Measurements from ENCODE around the gene MAP3K5.

MAP3K5 gene

GRCh38 chr6:136553166-136553787, 239.0 kb downstream of the MAP3K5 start:
- no peak for DNase-seq

DNA sequence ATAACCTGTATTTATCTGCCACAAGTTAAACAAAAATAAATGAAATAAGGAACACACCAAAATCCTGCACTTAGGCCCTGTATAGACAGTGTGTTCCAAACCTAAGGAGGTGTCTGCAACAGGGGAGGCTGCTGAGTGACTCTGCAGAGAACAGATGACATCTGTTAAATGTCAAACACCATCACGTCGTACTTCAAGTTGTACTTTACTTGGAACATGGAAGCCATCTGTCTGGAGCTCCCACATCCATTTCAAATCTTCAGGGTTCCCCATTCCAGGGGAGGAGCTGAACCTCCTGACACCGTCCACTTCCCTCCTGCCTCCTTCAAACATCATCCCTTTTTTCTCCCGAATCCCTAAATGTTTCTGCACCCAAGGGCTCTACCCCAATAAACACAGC, 240.2 kb downstream of the MAP3K5 start:
- no peak for DNase-seq

DNA sequence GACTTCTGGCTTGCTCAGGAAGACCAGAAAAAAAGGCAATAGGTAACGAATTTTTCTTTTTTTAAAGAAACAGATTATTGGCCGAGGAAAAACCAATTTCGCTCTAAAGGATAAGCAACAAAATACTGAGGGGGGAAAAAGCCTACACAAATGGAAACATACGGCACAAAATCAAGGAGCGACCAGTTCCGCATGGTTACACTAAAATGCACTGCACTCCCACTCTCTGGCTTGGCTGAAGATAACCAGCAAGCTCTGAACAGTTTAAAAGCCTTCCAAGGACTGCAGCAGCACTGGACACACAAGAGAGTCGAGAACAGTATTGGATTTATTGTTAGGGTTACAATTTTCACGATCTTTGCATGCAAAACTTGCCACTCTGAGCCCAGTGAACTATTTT, 241.2 kb downstream of the MAP3K5 start:
- no peak for DNase-seq

- peak; percentile 83 to 88 for DNase-seq
These were observed 241.8 kb downstream of the MAP3K5 start, which contains the start of gene MAP7 for GRCh38 chr6:136550330-136551071. Gene MAP7 (minus strand): TSS chr6:136550422. CDS start chr6:136550408, 14 bp downstream.

GRCh38 chr6:136550045-136550329, 242.3 kb downstream of the MAP3K5 start:
- no peak for DNase-seq

DNA sequence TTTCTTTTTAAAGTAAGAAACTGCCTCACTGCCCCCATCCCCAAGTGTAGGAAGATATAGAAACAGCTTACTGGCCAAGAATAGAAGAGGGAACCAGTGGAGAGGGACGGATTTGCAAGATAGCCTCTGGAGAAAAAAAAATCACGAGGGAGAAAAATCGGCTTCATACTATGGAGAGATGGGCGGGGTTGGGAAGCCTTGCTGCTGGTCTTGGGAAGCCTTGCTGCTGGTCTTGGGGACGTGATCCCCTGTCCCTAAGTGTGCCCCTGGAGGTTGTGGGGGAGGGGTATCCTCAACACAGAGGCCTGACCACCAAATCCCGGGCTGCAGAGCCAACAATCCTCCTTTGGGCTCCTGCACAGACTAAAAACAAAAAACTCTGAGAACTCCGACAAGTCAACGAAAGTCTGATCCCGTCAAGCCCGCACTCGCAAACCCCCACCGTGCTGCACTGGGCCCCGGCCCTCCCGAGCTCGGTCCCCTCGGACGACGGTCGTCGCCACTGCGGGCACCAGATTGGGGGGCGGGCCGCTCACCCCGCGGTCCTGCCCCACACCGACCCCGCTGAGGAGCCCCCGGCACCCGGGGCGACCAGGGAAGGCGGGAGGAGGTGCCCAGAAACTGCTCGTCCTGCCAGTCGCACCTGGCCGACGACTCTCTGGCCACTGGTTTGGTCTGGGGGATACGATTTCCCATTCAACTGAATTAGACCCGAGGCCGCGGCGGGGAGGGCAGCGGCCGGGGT, 242.8 kb downstream of the MAP3K5 start:
- DNase-seq: no peak

- DNase-seq: no peak
These were observed 243.5 kb downstream of the MAP3K5 start for GRCh38 chr6:136548582-136549299.

- DNase-seq: no peak
These were observed 244.4 kb downstream of the MAP3K5 start for GRCh38 chr6:136547871-136548270.

- peak in 1 of 2 experiments; percentile 23 for DNase-seq
These were observed 244.9 kb downstream of the MAP3K5 start for GRCh38 chr6:136547336-136547735.

- no peak for DNase-seq
These were observed 245.9 kb downstream of the MAP3K5 start for GRCh38 chr6:136546331-136546730.

GRCh38 chr6:136544326-136544725, 248.0 kb downstream of the MAP3K5 start:
- DNase-seq: no peak

GRCh38 chr6:136541395-136541794, 250.9 kb downstream of the MAP3K5 start:
- DNase-seq: no peak

DNA sequence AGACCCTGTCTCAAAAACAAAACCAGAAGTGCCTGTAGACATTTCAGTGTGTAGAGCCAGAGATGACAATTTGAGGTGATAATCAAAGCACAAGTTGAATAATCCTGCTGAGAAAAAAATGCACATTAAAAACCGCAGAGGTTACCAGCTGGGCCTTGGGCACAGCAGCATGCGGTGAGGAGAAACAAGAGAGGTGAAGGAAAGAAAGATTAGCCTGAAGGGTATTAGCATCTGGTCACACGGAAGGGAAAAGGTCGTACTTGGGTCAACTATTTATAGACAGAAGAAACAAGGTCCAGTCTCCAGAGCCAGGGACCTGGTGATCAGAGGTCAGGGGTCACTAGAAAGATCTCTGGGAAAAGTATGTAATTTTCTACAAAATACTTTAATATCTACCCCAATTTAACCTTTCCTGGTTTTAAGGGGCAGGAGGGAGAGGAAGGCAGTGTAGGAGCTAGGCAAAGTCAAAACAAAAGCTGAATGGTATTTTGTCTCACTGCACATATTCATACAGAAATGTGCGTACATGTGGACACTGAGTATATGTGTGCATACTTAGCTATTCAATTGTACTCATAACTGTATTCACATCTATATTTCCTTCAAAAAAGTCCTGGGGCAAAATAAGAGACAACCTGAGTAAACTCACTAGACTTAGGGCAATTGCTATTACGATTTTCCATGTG, 252.2 kb downstream of the MAP3K5 start:
- DNase-seq: no peak

DNA sequence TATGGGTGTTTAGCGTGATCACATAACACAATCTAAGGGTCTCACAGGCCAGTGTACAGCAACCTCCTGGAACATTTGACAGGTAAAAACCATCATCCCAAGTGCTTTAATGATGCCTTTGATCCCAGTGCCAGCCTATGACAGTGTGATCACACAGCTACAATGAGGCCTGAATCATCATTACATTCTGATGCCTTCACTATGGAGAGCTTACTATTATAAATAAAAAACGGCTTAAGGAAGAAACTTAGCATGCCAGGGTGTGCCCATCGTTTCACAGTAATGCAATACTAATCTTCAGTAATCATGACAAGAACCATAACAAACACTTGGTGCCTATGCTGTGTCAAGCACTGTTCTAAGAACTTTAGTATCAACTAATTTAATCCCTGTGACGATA, 253.4 kb downstream of the MAP3K5 start:
- DNase-seq: no peak

GRCh38 chr6:136535880-136536650, 256.2 kb downstream of the MAP3K5 start:
- no peak for DNase-seq

- DNase-seq: no peak
These were observed 257.1 kb downstream of the MAP3K5 start for GRCh38 chr6:136535017-136535765.

DNA sequence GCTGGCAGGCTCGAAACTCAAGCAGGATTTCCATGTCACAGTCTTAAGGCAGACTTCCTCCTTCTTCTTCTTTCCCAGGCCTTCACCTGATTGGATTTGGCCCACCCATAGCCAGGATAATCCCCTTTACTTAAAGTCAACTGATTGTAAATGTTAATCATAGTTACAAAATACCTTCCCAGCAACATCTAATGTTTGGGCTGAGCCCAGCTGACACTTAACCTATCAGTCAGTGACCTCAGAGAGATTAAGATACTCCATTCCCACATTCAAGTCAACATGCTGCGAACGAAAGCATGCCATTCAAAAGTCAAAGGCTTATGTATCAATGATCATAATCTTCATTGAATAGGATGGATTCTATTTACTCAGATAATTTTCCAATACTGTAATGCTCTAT, 258.0 kb downstream of the MAP3K5 start:
- DNase-seq: no peak

DNA sequence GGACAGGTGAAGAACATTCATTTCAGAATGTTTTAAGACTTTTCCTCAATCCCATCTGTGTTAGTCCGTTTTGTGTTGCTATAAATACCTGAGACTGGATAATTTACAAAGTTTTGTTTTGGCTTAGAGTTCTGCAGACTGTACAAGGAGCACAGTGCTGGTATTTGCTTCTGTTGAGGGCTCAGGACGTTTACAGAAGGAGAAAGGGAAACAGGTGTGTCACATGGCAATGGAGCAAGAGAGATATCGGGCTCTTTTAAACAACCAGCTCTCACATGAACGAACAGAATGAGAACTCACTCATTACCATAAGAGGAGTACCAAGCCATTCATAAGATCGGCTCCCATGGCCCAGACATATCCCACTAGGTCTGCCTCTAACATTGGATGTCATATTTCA, 258.8 kb downstream of the MAP3K5 start:
- no peak for DNase-seq

- no peak for DNase-seq
These were observed 260.2 kb downstream of the MAP3K5 start for GRCh38 chr6:136532030-136532429.

GRCh38 chr6:136529710-136530109, 262.6 kb downstream of the MAP3K5 start:
- DNase-seq: no peak

GRCh38 chr6:136528477-136528876, 263.8 kb downstream of the MAP3K5 start:
- no peak for DNase-seq
